ELF-1 (cell line): ENCODE measurements around the gene PKDCC.

Source experiments
- DNase-seq: peaks from one replicate; pipeline ENCODE4 v3.0.0-alpha.2; 2016; ENCODE audit warnings: low read depth, low spot score

Gene PKDCC

DNA sequence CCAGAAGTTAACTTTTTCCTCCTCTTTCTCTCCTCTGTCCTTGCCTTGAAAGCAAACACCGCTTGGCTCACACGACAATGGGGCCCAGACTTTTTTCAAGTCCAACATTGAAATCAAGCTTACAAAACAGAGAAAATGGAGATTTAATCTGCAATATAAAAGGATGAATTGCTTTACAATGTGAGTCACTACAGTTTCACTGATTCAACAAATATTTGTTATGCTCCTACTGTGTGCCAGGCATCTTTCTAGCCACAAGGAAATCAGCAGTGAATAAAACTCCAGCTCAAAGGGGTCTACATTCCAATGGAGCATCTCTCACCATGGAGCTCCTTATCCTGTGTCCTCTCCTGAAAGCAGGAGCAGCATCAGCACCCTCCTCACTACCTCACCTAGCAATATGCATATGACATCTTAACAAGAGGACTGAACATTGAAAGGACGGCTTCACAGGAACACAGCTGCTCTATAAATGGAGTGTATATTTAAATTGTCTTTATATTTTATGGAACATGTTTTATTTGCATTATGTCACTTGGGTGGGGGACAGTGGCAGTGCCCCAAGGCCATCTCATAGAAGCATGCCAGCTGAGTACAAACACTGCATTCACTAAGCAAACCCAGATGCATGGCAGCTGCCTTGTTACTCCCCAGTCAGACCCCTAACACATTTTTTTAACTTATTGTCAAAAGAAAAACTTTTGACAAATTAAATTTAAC lies 39.5 kb downstream of the PKDCC start:
- no peak for DNase-seq

- DNase-seq, result no peak
These were observed 40.0 kb downstream of the PKDCC start for GRCh38 chr2:42087857-42088195.

- DNase-seq, result peak; percentile 87
These were observed 41.6 kb downstream of the PKDCC start for GRCh38 chr2:42089340-42089925.

- no peak for DNase-seq
These were observed 42.4 kb downstream of the PKDCC start for GRCh38 chr2:42090216-42090615.

GRCh38 chr2:42091671-42092070 lies 43.9 kb downstream of the PKDCC start:
- DNase-seq, result no peak

DNA sequence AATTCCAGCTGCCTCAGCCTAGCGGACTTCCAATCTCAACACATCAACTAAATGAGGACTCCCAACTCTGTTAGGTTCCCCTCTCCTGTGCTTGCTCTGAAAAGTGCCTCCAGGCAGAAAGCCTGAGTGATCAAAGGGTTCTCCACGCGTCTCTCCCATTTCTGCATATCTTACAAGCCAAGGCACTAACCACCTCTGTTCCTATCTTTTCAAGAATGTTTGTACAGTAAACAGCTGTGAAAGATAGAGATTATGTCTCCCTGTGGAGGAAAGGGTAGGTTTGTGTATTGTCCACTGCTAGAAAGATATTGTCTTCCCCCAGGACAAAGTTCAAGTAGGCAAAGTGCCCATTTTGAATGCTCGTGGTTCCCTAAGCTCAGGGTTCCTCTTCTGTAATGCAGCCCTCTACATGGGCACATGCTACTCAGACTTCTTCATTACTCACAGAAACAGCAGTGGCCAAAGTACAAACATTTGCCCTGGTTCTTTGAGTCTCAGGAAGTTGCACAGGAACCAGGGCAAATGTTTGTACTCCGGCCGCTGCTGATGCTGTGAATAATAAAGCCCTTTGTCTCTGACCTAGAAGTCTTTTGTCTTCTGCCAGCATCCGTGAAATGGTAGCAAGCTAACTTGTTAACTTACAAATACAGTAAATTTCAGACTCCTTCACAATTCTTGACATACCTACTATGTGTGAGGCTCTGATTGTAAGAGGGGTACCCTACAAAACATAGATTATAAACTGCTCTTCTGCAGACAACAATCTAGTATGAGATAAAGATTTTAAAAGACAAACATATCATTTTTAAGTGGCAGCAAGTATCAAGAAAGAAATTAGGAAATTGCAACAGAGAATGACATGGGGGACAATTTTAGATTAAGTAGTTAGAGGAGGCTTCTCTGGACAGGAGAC lies 44.5 kb downstream of the PKDCC start:
- peak; percentile 86 for DNase-seq

DNA sequence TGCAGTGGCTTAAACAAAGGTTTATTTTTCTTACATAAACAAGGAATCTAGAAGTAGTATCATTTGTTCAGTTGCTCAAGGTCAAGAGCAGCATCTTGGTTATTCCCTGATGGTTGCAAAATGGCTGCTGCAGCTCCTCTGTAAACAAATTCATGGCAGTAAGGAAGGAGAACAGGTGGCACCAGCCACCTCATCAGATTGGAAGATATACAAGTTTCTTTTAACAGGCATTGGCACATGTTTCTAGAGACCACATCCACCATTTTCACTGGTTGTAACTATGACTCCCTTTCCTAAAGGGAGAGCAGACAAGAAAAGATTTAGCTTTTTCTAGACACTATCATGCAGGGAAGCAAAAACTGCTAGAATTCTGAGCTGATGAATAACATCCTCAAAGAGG lies 46.3 kb downstream of the PKDCC start:
- DNase-seq, result no peak

GRCh38 chr2:42095923-42096408 lies 48.1 kb downstream of the PKDCC start:
- no peak for DNase-seq

GRCh38 chr2:42096869-42097591 lies 49.2 kb downstream of the PKDCC start:
- no peak for DNase-seq

DNA sequence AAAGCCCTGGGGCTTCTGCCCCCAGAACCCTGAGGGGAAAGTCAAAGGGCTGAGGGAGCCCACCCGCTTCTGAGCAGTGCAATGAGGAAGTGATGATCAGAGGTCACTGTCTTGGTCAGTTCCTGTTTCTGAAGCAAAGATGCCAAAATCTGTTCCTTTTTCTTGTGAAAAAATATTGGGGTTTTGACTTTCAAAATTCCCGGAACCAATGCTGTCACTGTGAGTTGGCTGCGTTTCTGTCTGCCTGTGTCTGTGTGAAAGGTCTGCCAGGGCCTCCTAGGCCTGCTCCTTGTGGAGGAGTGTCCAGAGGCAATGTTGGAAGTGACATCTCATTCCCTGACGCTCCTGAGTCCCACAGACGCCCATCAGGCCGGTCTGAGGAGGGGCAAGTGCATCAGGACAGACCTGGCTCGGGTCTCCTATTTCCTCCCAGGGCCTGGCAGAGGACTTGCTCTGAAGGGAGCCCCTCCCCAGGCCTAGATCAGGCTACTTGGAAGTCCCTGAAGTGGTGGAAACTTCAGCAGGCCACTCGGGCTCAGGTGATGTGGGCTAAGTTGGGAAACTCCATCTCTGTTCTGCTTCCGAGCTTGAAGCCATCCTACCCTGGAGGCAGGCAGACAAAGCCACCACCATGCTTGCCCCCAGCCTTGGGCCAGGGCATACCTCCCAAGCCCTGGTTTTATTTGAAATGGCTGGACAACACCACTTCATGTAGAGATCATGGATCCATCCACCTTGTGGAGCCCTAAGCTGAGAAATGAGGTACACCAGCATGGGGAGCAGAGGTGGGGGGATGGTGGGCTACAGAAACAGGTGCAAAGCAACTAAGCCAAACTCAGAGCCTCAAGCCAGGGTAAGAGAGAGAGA lies 51.0 kb downstream of the PKDCC start:
- no peak for DNase-seq

DNA sequence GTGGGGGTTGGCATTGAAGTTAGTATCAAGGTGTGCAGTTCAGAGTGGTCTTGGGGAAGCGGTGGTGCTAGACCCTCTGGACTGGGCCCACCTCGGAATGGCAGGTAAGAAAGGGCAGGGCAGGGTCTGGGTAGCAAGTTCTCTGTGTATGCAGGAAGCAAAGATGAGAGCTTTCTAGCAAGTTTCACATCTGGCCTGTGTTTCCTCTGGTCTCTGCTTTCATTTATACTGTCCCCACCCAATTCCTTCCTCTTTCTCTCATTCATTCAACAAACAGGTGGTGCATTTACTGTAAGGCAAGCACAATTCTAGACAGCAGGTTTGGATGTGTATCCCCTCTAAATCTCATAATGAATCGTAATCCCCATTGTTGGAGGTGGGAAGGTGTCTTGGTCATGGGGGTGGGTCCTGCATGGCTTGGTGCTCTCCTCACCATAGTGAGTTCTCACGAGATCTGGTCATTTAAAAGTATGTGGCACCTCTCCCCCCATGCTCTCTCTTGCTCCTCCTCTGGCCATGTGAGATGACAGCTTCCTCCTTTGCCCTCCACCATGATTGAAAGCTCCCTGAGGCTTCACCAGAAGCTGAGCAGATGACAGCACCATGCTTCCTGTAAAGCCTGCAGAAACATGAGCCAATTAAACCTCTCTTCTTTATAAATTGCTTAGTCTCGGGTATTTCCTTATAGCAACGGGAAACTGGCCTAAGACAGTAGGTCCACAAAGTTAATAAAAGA lies 51.8 kb downstream of the PKDCC start:
- no peak for DNase-seq

DNA sequence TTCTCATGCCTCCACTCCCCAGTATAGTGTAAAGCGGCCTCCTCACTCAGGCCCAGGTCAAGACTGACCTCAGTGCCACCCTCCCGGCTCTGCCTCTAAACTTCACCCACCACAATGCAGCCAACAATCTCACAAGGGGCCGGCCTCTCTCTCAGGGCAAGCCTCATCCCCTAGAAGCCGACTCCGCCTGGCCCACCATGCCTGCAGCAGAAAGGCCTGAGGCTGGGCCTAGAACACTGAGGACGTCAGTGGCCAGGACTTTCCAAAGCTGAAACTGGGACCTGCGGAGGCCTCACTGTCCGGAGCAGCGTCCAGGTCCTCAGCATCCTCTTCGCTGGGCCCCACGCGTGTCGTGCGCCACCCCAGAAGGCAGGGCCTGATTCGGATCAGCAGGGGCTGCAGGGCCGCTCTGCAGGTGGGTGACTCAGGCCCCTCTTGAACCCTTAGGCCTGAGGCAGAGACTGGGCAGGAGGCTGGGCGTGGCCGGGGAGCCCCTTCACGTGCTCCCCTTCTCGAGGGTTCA lies 52.9 kb downstream of the PKDCC start:
- DNase-seq, result no peak

DNA sequence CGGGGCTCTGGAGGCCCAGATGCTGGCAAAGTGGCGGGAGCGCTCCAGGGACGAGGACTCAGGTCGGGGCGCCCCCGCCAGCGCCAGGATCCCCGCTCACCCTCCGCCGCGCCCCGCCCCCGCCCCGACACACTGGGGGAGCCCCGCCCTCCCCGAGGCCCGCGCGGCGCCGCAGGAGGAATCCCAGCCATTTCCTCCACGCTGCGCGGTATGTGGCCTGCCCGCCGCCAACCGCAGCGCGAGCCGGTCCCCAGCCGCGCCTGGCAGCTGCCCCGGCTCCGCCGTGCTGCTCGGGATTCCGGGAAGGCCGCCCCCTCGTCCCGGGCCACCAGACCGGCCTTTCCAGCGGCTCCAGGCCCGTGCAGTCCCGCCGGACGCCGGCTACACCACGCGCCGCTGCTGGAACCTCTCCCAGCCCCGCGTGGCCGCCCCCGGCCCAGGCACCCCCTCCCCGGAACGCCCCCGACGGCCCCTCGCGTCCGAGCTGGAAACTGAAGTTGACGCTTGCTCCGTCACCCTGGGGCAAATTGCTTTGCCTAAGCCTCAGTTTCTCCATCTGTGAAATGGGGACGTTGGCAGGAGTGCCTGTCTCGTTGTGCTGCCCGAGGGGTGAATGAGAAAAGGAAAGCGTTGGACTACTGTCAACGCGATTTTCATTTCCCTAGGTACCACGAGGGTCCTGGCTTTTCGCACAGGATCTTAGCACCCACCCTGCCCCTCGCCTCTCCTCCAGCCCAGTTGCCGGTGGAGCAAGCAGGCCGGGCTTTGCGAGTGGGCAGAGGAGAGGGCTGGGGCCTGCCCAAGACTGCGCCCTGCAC lies 53.6 kb downstream of the PKDCC start:
- DNase-seq, result peak; percentile 54

GRCh38 chr2:42102024-42102590 lies 54.3 kb downstream of the PKDCC start:
- DNase-seq, result peak; percentile 86

- DNase-seq, result peak; percentile 98
These were observed 55.0 kb downstream of the PKDCC start for GRCh38 chr2:42102591-42103450.

DNA sequence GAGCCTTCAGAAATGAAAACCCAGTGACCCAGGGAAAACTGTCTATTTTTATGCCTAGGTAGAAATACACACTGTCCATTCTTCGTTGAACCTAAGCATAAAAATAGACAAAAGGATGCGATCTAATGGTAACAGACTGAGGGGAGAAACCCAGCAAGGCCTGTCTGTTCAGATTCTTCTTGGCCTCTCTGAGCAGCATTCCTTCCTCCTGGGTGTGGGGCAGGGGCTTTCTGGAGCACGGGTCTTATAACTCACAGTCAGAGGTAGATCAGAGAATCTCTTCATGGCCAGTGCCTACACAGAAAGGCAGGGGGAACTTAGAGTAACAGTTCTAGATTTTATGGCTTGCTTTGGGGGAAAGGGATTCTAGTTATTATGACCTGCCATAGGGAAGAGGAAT lies 56.0 kb downstream of the PKDCC start:
- peak; percentile 77 for DNase-seq

DNA sequence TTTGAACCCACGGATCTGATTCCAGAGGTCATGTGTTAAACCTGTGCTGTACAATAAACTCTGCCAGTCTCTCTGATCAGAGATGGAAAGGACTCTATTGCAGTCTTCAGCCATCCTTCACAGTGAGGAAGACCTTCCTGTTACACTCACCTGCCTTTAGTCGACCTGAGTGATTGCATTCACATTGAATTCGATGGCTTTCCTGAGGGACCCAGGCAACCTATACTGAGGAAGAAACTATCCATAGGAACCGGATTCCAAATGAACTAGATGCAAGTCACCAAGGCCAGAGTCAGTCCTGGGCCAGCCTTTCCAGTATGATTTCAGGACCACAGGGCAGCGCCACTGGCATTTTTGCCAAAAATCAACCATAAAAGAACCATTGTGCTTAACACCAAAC lies 56.8 kb downstream of the PKDCC start:
- DNase-seq, result no peak
